GM21360 (cell line): ENCODE data around the gene NGEF.

Source experiments
- ATAC-seq: cut with Tn5 transposase; IDR thresholded peaks from one replicate; pipeline ENCODE4 v1.9.1; 2021; ENCODE audit warnings: mild to moderate bottlenecking, moderate library complexity; ENCODE audit not compliant: unreplicated experiment

The NGEF gene

GRCh38 chr2:232875256-232876121, 137.6 kb downstream of the NGEF start:
- no peak for ATAC-seq

GRCh38 chr2:232874677-232875223, 138.3 kb downstream of the NGEF start:
- no peak for ATAC-seq

DNA sequence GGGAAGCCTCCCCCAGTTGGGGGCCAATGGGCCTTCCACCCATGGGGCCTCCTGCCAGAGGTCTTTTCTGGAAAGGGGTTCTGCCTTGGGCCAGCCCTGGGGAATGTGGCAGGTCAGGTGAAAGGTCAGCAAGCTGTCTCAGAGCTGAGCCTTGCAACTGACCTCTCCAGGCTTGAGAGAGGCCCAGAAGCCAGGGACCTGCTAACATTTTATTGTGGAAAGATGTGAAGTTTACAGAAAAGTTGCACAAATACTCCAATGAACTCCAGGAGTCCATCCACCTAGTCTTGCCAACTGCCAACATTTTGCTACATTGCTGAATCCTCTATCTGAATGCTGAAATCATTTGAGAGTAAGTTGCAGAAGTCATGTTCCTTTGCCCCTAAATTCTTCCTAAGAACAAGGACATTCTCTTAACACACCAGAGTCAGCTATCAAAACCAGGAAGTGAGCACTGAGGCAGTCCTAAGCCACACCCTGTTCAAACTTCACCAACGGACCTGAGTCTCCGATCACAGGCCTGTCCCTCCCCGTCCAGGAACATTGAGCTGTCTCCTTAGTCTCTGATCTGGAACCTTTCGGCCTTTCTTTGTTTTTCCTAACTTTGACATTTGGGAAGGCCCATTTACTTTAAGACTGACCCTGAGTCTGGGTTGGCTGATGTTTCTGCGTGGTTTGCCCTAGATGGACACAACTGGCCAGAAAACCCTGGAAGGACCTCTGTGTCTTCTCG, 139.0 kb downstream of the NGEF start:
- ATAC-seq = no peak

GRCh38 chr2:232873292-232873908, 139.7 kb downstream of the NGEF start:
- ATAC-seq = no peak

DNA sequence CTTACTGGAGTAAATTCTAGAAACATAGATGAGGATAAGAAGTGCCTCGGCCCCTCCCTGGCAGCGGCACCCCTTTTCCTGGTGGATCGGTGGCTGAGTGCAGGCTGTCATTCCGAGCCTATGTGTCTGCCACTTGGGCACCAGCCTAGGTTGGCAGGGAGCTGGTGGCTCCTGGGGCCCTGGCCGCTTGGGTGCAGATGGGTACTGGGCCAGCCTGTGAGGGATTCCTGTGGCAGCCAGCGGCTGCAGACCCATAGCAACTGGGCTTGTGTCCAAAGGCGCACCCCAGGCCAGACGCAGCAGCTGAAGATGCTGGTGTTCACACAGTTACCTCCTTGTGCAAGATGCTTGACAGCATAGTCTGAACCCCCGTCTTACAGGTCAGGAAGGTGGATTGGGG, 140.2 kb downstream of the NGEF start:
- ATAC-seq = no peak

GRCh38 chr2:232871835-232872736, 141.0 kb downstream of the NGEF start:
- no peak for ATAC-seq

DNA sequence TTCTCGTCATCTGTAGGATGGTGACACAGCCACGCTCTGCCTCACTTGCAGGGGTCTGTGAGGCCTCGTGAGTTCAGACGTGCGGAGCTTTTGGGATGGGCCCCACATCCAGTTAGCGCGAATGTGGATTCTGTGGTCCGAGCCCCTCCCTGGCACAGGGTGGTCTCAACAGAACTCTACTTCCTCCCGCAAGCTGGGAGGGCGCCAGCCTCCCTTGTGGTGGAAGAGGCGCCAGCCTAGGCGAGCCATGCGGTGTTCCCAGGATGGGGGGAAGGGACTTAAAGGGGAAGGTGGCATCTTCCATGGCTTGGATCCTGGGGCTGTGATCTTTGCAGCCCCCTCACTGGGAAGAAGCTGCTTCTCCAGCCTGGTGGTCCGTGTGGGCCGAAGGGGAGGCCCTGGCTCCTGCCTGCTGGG, 141.6 kb downstream of the NGEF start:
- ATAC-seq = no peak

GRCh38 chr2:232870766-232871371, 142.2 kb downstream of the NGEF start:
- no peak for ATAC-seq

DNA sequence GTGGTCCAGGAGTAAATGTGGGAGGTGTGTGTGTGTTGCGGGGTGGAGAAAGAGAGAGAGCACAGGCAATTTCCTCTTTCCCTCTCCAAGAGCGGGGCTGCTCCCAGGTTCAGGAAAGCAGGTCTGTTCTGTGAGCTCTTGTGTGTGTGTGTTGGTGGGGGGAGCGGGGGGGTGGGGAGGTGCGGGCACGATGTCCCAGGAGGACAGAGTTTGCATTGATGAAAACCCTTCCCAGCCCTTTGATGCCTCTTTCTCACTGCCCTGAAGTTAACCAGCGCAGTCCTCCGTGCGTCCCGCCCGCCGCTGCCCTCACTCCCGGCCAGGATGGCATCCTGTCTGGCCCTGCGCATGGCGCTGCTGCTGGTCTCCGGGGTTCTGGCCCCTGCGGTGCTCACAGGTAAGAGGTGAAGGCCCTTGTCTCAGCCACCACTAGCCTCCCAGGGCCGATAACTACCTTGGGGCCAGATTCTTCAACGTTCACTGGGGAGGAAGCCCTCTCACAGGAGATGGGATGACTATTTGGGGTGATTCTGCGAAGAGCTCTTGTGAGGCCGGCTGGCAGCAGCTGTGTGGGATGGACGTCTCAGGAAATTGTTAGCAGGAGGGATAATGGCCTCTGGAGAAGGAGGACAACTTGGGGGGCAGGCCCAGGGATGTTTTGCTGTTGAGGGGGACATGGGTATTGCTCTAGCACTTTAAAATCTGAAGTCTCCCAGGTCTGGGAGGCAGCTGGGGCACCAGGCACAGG, 142.9 kb downstream of the NGEF start, which contains the start of gene SNORC:
SNORC (plus strand) TSS at position 247 of the 748 bp plus-strand sequence; CDS start at position 325, 78 bp downstream.
- ATAC-seq = no peak

DNA sequence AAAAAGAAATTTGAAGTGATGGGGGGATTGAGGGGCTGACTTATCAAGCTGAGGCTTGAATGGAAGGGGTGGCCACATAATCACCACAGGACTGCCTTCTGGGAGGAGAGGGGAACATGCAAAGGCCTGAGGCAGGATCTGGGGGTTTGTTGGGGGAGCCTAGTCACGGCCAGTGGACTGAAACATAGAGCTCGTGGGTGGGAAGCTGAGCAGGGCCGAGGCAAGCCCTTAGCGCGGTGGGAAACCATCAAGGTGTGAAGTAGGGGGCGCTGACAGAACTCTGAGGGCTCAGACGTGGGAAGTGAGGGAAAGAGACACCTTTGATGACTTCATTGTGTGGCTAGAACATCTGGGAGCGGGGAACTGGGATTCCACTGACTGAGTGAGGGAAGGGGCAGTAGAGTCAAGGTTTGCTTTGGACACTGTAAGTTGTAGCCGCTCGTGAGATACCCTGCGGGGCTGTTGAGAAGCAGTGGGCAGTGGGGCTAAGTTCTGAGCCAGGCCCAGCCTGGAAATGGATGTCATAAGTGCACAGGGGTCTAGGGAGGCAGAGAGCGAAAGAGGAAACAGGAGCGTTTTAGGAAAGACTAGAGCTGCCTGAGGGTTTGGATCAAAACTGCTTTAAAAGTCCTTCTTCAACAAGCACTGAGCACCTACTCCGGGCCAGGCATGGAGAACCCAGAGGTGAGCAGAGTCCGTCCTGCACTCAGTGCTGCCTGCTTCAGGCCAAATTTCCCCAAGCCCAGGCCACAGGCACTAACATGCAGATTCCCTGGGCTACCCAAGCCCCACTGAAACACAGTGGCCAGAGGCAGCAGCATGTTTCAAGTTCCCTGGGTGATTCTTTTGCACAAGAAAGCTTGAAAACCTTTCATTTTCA, 143.7 kb downstream of the NGEF start:
- ATAC-seq = no peak

GRCh38 chr2:232866104-232866503, 147.0 kb downstream of the NGEF start:
- no peak for ATAC-seq

DNA sequence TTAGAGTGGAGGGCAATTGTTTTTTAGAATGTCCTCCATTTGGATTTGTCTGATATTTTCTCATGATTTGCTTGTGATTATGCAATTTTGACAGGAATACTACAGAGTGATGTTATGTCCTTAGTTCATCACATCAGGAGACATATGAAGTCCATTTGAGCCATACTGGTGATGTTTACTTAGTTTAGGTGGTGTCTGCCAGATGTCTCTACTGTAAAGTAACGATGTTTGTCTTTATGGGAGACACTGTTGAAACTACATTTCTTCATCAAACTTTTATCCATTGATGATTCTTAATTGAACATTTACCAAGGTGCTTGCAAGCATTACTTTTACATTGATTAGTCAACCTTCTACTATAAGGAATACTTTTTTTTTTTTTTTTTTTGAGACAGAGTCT, 147.9 kb downstream of the NGEF start:
- ATAC-seq = no peak

- ATAC-seq = no peak
Observed at GRCh38 chr2:232863996-232864395, 149.1 kb downstream of the NGEF start.

- ATAC-seq = no peak
Observed at GRCh38 chr2:232861353-232861752, 151.7 kb downstream of the NGEF start.

DNA sequence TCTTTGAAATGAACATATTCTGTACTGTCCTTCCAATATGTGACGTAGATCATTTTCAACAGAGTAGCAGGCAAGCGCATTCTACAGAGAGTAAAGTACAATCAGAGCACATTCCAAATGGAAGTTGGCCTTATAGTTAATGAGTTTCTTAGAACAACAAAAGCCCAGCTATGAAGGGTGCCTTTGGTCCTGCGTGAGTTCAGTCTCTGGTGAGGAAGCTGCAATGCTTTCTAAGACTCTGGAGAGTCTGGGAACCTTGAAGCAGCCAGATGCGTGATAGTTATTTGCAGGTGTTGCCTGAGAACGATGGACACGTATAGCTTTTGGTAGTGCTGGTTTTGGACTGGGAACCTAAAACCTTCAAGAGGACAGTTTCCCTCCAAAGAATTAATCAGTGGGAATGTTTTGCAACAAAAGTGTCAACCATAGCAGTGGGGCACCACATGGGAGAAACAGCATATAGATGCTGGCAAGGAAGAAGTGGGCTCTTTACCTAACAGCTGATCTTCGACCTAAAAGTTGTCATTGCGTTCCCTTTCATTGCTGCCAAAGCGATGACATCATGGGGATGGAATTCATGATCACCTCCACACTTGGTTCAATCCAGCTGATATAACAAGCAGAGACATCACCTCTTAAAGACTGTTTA, 152.3 kb downstream of the NGEF start:
- ATAC-seq = no peak

- ATAC-seq = no peak
Observed at GRCh38 chr2:232859385-232859916, 153.6 kb downstream of the NGEF start.

- no peak for ATAC-seq
Observed at GRCh38 chr2:232857158-232857563, 155.9 kb downstream of the NGEF start.
